ENCODE measurements around the gene TEPSIN. TPM values are rescaled to one million over a fixed set of nuclear protein-coding genes. Genes with fewer than 3 reads are reported as not detected.

Gene TEPSIN
- total RNA-seq, 1 experiment from 2014 or later: 38.8 TPM

DNA sequence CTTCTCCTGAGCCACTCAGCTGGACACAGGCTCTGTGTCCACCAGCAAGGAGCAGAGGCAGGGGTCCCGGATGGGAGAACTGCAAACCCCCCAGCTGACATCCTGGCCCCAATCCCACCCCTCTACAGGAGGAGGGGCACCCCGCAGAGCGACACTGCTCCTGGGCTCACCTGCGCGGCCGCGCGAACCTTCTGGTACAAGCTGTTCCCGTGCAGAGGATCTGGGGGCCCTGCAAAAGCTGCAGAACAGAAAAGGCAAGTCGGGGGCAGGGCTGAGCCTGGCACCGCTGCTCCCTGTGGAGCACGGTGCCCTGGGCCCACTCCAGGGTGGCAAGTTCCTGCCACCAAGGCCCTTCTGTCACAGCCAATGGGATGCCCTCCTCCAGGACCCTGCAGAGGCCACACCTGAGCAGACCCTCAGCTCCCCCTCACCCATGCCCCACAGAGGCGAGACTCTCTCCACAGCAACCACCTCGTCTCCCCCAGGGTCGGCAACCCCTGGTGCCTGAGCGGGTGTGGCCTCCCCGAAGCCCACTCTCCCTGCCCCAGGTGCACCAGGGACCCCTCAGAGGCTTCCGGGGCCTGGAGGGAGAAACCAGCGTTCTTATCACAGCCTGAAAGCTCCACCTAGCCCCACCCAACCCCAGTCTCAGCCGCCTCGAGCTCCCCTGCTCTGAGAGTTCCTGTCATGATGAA lies 4.9 kb downstream of the TEPSIN start:
- Histone ChIP-seq H2AFZ (ENCODE audit: low read length) (no peak overlapping the region), H3K4ac (ENCODE audit: low read depth, low read length) (no peak overlapping the region), H3K23me2 (ENCODE audit: insufficient read length, low read depth, low read length, poor library complexity, severe bottlenecking) (peaks cover 6% of the 10 kb centered on the region), H4K20me1 (ENCODE audit: control insufficient read depth, insufficient read depth, insufficient read length) (no peaks in the 10 kb centered on the region), H3K9me3 (ENCODE audit: control insufficient read depth, low read depth, low read length) (no peaks in the 10 kb centered on the region), H3K79me1 (ENCODE audit: insufficient read depth, low read depth, low read length, poor library complexity, severe bottlenecking) (no peaks in the 10 kb centered on the region), H3K4me2 (ENCODE audit: insufficient read depth, insufficient read length, low read length) (no peak overlapping the region), H4K5ac (ENCODE audit: insufficient read length, low read depth, low read length) (no peak overlapping the region), H3T11ph (ENCODE audit: low read length) (no peak overlapping the region), H2BK5ac (ENCODE audit: insufficient read length, low read length) (no peak overlapping the region), H3K27me3 (ENCODE audit: insufficient read depth, low read length) (no peaks in the 10 kb centered on the region), H2BK20ac (ENCODE audit: low read depth, low read length, poor library complexity, severe bottlenecking) (no peak overlapping the region), H2BK15ac (ENCODE audit: low read depth, low read length) (no peak overlapping the region), H3K4me1 (ENCODE audit: insufficient read depth, low read length) (no peaks in the 10 kb centered on the region), H2BK12ac (ENCODE audit: insufficient read length, low read depth, low read length) (no peak overlapping the region), H4K8ac (replicated peaks; ENCODE audit: insufficient read length, low read depth, low read length) (no peak overlapping the region), H3K23ac (ENCODE audit: insufficient read length, low read depth, low read length) (no peak overlapping the region), H3K56ac (ENCODE audit: insufficient read length, low read depth, low read length) (no peak overlapping the region), H3K18ac (ENCODE audit: insufficient read length, low read depth, low read length) (no peak overlapping the region), H3K79me2 (ENCODE audit: insufficient read depth, low read length) (peaks cover 4% of the 10 kb centered on the region), H2BK120ac (ENCODE audit: low read depth, low read length, poor library complexity, severe bottlenecking) (no peak overlapping the region), H3K14ac (ENCODE audit: insufficient read depth, low read length) (no peak overlapping the region), H3K27ac (ENCODE audit: insufficient read length, low read depth, low read length) (no peak overlapping the region), H2AK5ac (ENCODE audit: insufficient read length, low read length) (no peak overlapping the region), H4K91ac (ENCODE audit: insufficient read length, low read depth, low read length) (no peak overlapping the region), H3K9ac (ENCODE audit: extremely low read depth, insufficient read length, low read length) (no peak overlapping the region)
- DNase-seq: no peak
- peaks cover 6 to 7% of the 10 kb centered on the region in 2 experiments for H3K4me1 Mint-ChIP-seq
- peaks cover 11 to 14% (median 14%) of the 10 kb centered on the region in 3 experiments for H3K36me3 Mint-ChIP-seq (ENCODE audit: insufficient read depth in 1 of 3, low read depth in 3 of 3)
- no peak overlapping the region for H3K4me3 Mint-ChIP-seq
- no CpG with 5 or more reads among the region's 21 CpGs for WGBS (ENCODE audit: extremely low coverage, insufficient read length, low lambda C conversion rate)
- H3K27me3 Mint-ChIP-seq (ENCODE audit: low read depth): no peaks in the 10 kb centered on the region
- no peak overlapping the region for H3K27ac Mint-ChIP-seq
- TF ChIP-seq, protein P1, sequence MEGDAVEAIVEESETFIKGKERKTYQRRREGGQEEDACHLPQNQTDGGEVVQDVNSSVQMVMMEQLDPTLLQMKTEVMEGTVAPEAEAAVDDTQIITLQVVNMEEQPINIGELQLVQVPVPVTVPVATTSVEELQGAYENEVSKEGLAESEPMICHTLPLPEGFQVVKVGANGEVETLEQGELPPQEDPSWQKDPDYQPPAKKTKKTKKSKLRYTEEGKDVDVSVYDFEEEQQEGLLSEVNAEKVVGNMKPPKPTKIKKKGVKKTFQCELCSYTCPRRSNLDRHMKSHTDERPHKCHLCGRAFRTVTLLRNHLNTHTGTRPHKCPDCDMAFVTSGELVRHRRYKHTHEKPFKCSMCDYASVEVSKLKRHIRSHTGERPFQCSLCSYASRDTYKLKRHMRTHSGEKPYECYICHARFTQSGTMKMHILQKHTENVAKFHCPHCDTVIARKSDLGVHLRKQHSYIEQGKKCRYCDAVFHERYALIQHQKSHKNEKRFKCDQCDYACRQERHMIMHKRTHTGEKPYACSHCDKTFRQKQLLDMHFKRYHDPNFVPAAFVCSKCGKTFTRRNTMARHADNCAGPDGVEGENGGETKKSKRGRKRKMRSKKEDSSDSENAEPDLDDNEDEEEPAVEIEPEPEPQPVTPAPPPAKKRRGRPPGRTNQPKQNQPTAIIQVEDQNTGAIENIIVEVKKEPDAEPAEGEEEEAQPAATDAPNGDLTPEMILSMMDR (conservative IDR thresholded peaks at IDR 0.05): no peak
- H3K9me3 Mint-ChIP-seq: no peaks in the 10 kb centered on the region; a peak in 1 of 5 replicates
